Measurements from ENCODE around the gene AP4S1.
A peak's percentile ranks its signal among the peaks of the same experiment; 100 is the strongest.
"Not testable (repeated sequence)": the region's sequence is repeated elsewhere in the genome, so short reads cannot be mapped to it uniquely, and the experiment has no call there.

Gene AP4S1

GRCh38 chr14:31051511-31051910, 26.1 kb downstream of the AP4S1 start:
- Histone ChIP-seq H3K4me3 (ENCODE audit: control insufficient read depth in 1 of 7, extremely low read depth in 1 of 7, insufficient read depth in 4 of 7, low read depth in 2 of 7, low read length in 6 of 7) (no peak overlapping the region), H3K36me3 (ENCODE audit: control insufficient read depth in 4 of 4, insufficient read depth in 4 of 4, low read length in 3 of 4) (no peaks in the 10 kb centered on the region), H3K27me3 (replicated peaks in 2 of 5; ENCODE audit: control insufficient read depth in 4 of 5, insufficient read depth in 5 of 5, low read length in 4 of 5) (no peaks in the 10 kb centered on the region), H3K27ac (ENCODE audit: insufficient read depth in 1 of 2, low read depth in 1 of 2, low read length in 2 of 2, poor library complexity in 1 of 2, severe bottlenecking in 2 of 2) (no peak overlapping the region), H3K4me1 (ENCODE audit: control extremely low read depth in 1 of 4, control insufficient read depth in 4 of 4, insufficient read depth in 4 of 4, low read length in 3 of 4) (peaks cover 0 to 2% (median 0%) of the 10 kb centered on the region in 4 experiments), H3K9me3 (ENCODE audit: control extremely low read depth in 1 of 5, control insufficient read depth in 4 of 5, insufficient read depth in 2 of 5, low read depth in 1 of 5, low read length in 4 of 5) (no peaks in the 10 kb centered on the region)
- no CpG with 5 or more reads among the region's 4 CpGs for WGBS (ENCODE audit: insufficient coverage)
- POLR2A ChIA-PET: no interaction called here
- DNase-seq: no peak
- CTCF ChIA-PET: no interaction called here

- H3K27me3 ChIP-seq (replicated peaks in 2 of 5; ENCODE audit: control insufficient read depth in 4 of 5, insufficient read depth in 5 of 5, low read length in 4 of 5); H3K27ac ChIP-seq (ENCODE audit: insufficient read depth in 1 of 2, low read depth in 1 of 2, low read length in 2 of 2, poor library complexity in 1 of 2, severe bottlenecking in 2 of 2); H3K4me1 ChIP-seq (ENCODE audit: control extremely low read depth in 1 of 4, control insufficient read depth in 4 of 4, insufficient read depth in 4 of 4, low read length in 3 of 4); DNase-seq; H3K4me3 ChIP-seq (ENCODE audit: control insufficient read depth in 1 of 7, extremely low read depth in 1 of 7, insufficient read depth in 4 of 7, low read depth in 2 of 7, low read length in 6 of 7); H3K36me3 ChIP-seq (ENCODE audit: control insufficient read depth in 4 of 4, insufficient read depth in 4 of 4, low read length in 3 of 4); H3K9me3 ChIP-seq (ENCODE audit: control extremely low read depth in 1 of 5, control insufficient read depth in 4 of 5, insufficient read depth in 2 of 5, low read depth in 1 of 5, low read length in 4 of 5); POLR2A ChIA-PET: not testable (repeated sequence)
- 90% methylated on average over 5 of the region's 9 CpGs for WGBS (ENCODE audit: insufficient coverage)
- CTCF ChIA-PET: interaction anchor here (0.6 to 0.9 kb wide), 2 partner anchors 15 to 22 kb away, joined by 3 read pairs; no protein-coding TSS in a partner anchor
Measured at GRCh38 chr14:31052905-31053586, 27.6 kb downstream of the AP4S1 start.

GRCh38 chr14:31057035-31057434, 31.6 kb downstream of the AP4S1 start:
- WGBS (ENCODE audit: insufficient coverage): 100% methylated on average over 1 of the region's 1 CpG
- no peak overlapping the region for H3K4me3 ChIP-seq (ENCODE audit: control insufficient read depth in 1 of 7, extremely low read depth in 1 of 7, insufficient read depth in 4 of 7, low read depth in 2 of 7, low read length in 6 of 7)
- no peak for DNase-seq
- H3K36me3 ChIP-seq (ENCODE audit: control insufficient read depth in 4 of 4, insufficient read depth in 4 of 4, low read length in 3 of 4): no peaks in the 10 kb centered on the region
- no peaks in the 10 kb centered on the region for H3K27me3 ChIP-seq (replicated peaks in 2 of 5; ENCODE audit: control insufficient read depth in 4 of 5, insufficient read depth in 5 of 5, low read length in 4 of 5)
- POLR2A ChIA-PET: interaction anchor here (0.6 kb wide), 1 partner anchor 19 kb away, joined by 3 read pairs; no protein-coding TSS in a partner anchor
- CTCF ChIA-PET: interaction anchor here (0.6 kb wide), 1 partner anchor 16 kb away, joined by 3 read pairs; no protein-coding TSS in a partner anchor
- H3K27ac ChIP-seq (ENCODE audit: insufficient read depth in 1 of 2, low read depth in 1 of 2, low read length in 2 of 2, poor library complexity in 1 of 2, severe bottlenecking in 2 of 2): no peak overlapping the region
- peaks cover 0 to 26% (median 8%) of the 10 kb centered on the region in 4 experiments for H3K4me1 ChIP-seq (ENCODE audit: control extremely low read depth in 1 of 4, control insufficient read depth in 4 of 4, insufficient read depth in 4 of 4, low read length in 3 of 4)
- H3K9me3 ChIP-seq (ENCODE audit: control extremely low read depth in 1 of 5, control insufficient read depth in 4 of 5, insufficient read depth in 2 of 5, low read depth in 1 of 5, low read length in 4 of 5): no peaks in the 10 kb centered on the region

- no peak overlapping the region for H3K4me3 ChIP-seq (ENCODE audit: control insufficient read depth in 1 of 7, extremely low read depth in 1 of 7, insufficient read depth in 4 of 7, low read depth in 2 of 7, low read length in 6 of 7)
- 100% methylated on average over 11 of the region's 12 CpGs for WGBS (ENCODE audit: insufficient coverage)
- POLR2A ChIA-PET: no interaction called here
- peak overlapping the region in 1 of 2 experiments; percentile 22 for H3K27ac ChIP-seq (ENCODE audit: insufficient read depth in 1 of 2, low read depth in 1 of 2, low read length in 2 of 2, poor library complexity in 1 of 2, severe bottlenecking in 2 of 2)
- DNase-seq: no peak
- no peaks in the 10 kb centered on the region for H3K9me3 ChIP-seq (ENCODE audit: control extremely low read depth in 1 of 5, control insufficient read depth in 4 of 5, insufficient read depth in 2 of 5, low read depth in 1 of 5, low read length in 4 of 5)
- CTCF ChIA-PET: interaction anchor here (1.1 kb wide), 1 partner anchor 14 kb away, joined by 3 read pairs; no protein-coding TSS in a partner anchor
- H3K4me1 ChIP-seq (ENCODE audit: control extremely low read depth in 1 of 4, control insufficient read depth in 4 of 4, insufficient read depth in 4 of 4, low read length in 3 of 4): peaks cover 0 to 26% (median 8%) of the 10 kb centered on the region in 4 experiments
- H3K27me3 ChIP-seq (replicated peaks in 2 of 5; ENCODE audit: control insufficient read depth in 4 of 5, insufficient read depth in 5 of 5, low read length in 4 of 5): no peaks in the 10 kb centered on the region
- no peaks in the 10 kb centered on the region for H3K36me3 ChIP-seq (ENCODE audit: control insufficient read depth in 4 of 4, insufficient read depth in 4 of 4, low read length in 3 of 4)
Measured at GRCh38 chr14:31057701-31058364, 32.4 kb downstream of the AP4S1 start.

GRCh38 chr14:31059152-31059924, 33.9 kb downstream of the AP4S1 start:
- POLR2A ChIA-PET: interaction anchor here (1.9 kb wide), 1 partner anchor 33 kb away, joined by 8 read pairs; the partner anchor contains the start of gene STRN3

GRCh38 chr14:31060253-31060875, 34.9 kb downstream of the AP4S1 start:
- Histone ChIP-seq H3K4me3 (ENCODE audit: control insufficient read depth in 1 of 7, extremely low read depth in 1 of 7, insufficient read depth in 4 of 7, low read depth in 2 of 7, low read length in 6 of 7) (no peak overlapping the region), H3K36me3 (ENCODE audit: control insufficient read depth in 4 of 4, insufficient read depth in 4 of 4, low read length in 3 of 4) (peaks cover 0 to 1% (median 0%) of the 10 kb centered on the region in 4 experiments), H3K27ac (ENCODE audit: insufficient read depth in 1 of 2, low read depth in 1 of 2, low read length in 2 of 2, poor library complexity in 1 of 2, severe bottlenecking in 2 of 2) (no peak overlapping the region), H3K9me3 (ENCODE audit: control extremely low read depth in 1 of 5, control insufficient read depth in 4 of 5, insufficient read depth in 2 of 5, low read depth in 1 of 5, low read length in 4 of 5) (no peaks in the 10 kb centered on the region), H3K27me3 (replicated peaks in 2 of 5; ENCODE audit: control insufficient read depth in 4 of 5, insufficient read depth in 5 of 5, low read length in 4 of 5) (no peaks in the 10 kb centered on the region), H3K4me1 (ENCODE audit: control extremely low read depth in 1 of 4, control insufficient read depth in 4 of 4, insufficient read depth in 4 of 4, low read length in 3 of 4) (peaks cover 0 to 26% (median 8%) of the 10 kb centered on the region in 4 experiments)
- whole genome bisulfite sequencing (ENCODE audit: insufficient coverage): 100% methylated on average over 5 of the region's 6 CpGs
- POLR2A ChIA-PET: interaction anchor here (1.9 kb wide), 1 partner anchor 34 kb away, joined by 8 read pairs; the partner anchor contains the start of gene STRN3
- no peak for DNase-seq
- CTCF ChIA-PET: interaction anchor here (1.8 to 1.9 kb wide), 2 partner anchors 22 to 30 kb away, joined by 5 read pairs; no protein-coding TSS in a partner anchor

More at GRCh38 chr14:31059152-31059924, 33.9 kb downstream of the AP4S1 start:
- Histone ChIP-seq H3K4me3 (ENCODE audit: control insufficient read depth in 1 of 7, extremely low read depth in 1 of 7, insufficient read depth in 4 of 7, low read depth in 2 of 7, low read length in 6 of 7) (no peak overlapping the region), H3K4me1 (ENCODE audit: control extremely low read depth in 1 of 4, control insufficient read depth in 4 of 4, insufficient read depth in 4 of 4, low read length in 3 of 4) (peaks cover 0 to 26% (median 8%) of the 10 kb centered on the region in 4 experiments), H3K27me3 (replicated peaks in 2 of 5; ENCODE audit: control insufficient read depth in 4 of 5, insufficient read depth in 5 of 5, low read length in 4 of 5) (no peaks in the 10 kb centered on the region), H3K27ac (ENCODE audit: insufficient read depth in 1 of 2, low read depth in 1 of 2, low read length in 2 of 2, poor library complexity in 1 of 2, severe bottlenecking in 2 of 2) (no peak overlapping the region), H3K9me3 (ENCODE audit: control extremely low read depth in 1 of 5, control insufficient read depth in 4 of 5, insufficient read depth in 2 of 5, low read depth in 1 of 5, low read length in 4 of 5) (no peaks in the 10 kb centered on the region), H3K36me3 (ENCODE audit: control insufficient read depth in 4 of 4, insufficient read depth in 4 of 4, low read length in 3 of 4) (no peaks in the 10 kb centered on the region)
- CTCF ChIA-PET: interaction anchor here (1.8 to 1.9 kb wide), 2 partner anchors 21 to 31 kb away, joined by 5 read pairs; no protein-coding TSS in a partner anchor
- DNase-seq: peak; percentile 58 to 90 (median 88)
- WGBS (ENCODE audit: insufficient coverage): no CpG with 5 or more reads among the region's 1 CpG
